H1 (cell line): Measurements from ENCODE around the gene UGT1A1.

ENCODE experiments used
- CTCF ChIP-seq, 3 experiments: IDR thresholded peaks; 1 replicate in 2 of 3; 2 replicates in 1 of 3; pipeline versions ENCODE4 v1.5.1 to v1.6.1; 2011; ENCODE audit warnings: low read length in 3 of 3, mild to moderate bottlenecking in 3 of 3, inconsistent platforms in 2 of 3, low read depth in 1 of 3, moderate library complexity in 1 of 3; ENCODE audit not compliant: insufficient read depth in 1 of 3; ENCODE audit errors: control extremely low read depth in 1 of 3
- EP300 ChIP-seq, 2 experiments: IDR thresholded peaks; 1 replicate in 1 of 2; 2 replicates in 1 of 2; pipeline ENCODE4 v1.6.1; 2011 to 2012; ENCODE audit warnings: low read depth in 2 of 2, low read length in 2 of 2, mild to moderate bottlenecking in 2 of 2, borderline replicate concordance in 1 of 2, inconsistent platforms in 1 of 2, moderate library complexity in 1 of 2
- JUND ChIP-seq: IDR thresholded peaks from 2 replicates; pipeline ENCODE4 v1.6.1; 2011; ENCODE audit warnings: mild to moderate bottlenecking, improper control_type of control experiment, low read length
- RXRA ChIP-seq: IDR thresholded peaks from 2 replicates; pipeline ENCODE4 v1.6.1; 2011; ENCODE audit warnings: low read depth, mild to moderate bottlenecking, low read length, moderate library complexity; ENCODE audit not compliant: insufficient read depth
- SRF ChIP-seq: IDR thresholded peaks from 2 replicates; pipeline ENCODE4 v1.6.1; 2011; ENCODE audit warnings: mild to moderate bottlenecking, low read depth, low read length, moderate library complexity

- no peak for TF ChIP-seq SRF
- no peak for TF ChIP-seq CTCF (IDR thresholded peaks at IDR 0.05; ENCODE audit: control extremely low read depth in 1 of 3, insufficient read depth in 1 of 3, low read depth in 1 of 3, low read length in 3 of 3)
- TF ChIP-seq EP300 (IDR thresholded peaks at IDR 0.05; ENCODE audit: borderline replicate concordance in 1 of 2, low read depth in 2 of 2, low read length in 2 of 2): no peak
- TF ChIP-seq RXRA: no peak
- no peak for TF ChIP-seq JUND
These were observed 35.7 kb downstream of the UGT1A1 start for GRCh38 chr2:233795735-233796171.
